Panc1 (cell line): ENCODE measurements around the gene RBMS1. TPM values are rescaled to one million over a fixed set of nuclear protein-coding genes. Genes with fewer than 3 reads are reported as not detected.

Experiments used
- ATAC-seq: fragments of 200-7000 bp; cut with Tn5 transposase; 2 replicates; pipeline ENCODE4 v1.9.1; 2020; ENCODE audit warnings: mild to moderate bottlenecking, moderate library complexity
- BruUV-seq: library from RNA; stranded (reverse); fragments of 400-500 nt; replicated peaks from 2 replicates; lab custom pipeline; 2021; lab: Mats Ljungman, UMichigan
- CTCF ChIA-PET: fragments of 300-600 bp; sonication (Branson Sonifier 250); formaldehyde crosslinking; loops from one replicate; lab custom pipeline; 2022; ENCODE audit warnings: antibody characterized with exemption; lab: Charles Lee
- POLR2A ChIA-PET: fragments of 300-600 bp; sonication (Branson Sonifier 250); formaldehyde crosslinking; loops from one replicate; lab custom pipeline; 2022; ENCODE audit warnings: antibody characterized with exemption; lab: Charles Lee
- DNase-seq: peaks from one replicate; pipeline ENCODE4 v3.0.0-alpha.2; 2010; ENCODE audit warnings: low read depth, low spot score
- H3K27ac ChIP-seq: 2 replicates; pipeline ENCODE4 v1.5.1; 2011; ENCODE audit warnings: mild to moderate bottlenecking, low read length, inconsistent platforms
- H3K27me3 ChIP-seq: fragments of 200-500 bp; sonication (Bioruptor generic); 2 replicates; pipeline ENCODE4 v1.6.0; 2014; ENCODE audit warnings: low read length, inconsistent platforms; ENCODE audit not compliant: control insufficient read depth, insufficient read depth
- H3K36me3 ChIP-seq: fragments of 200-500 bp; sonication (Bioruptor generic); 2 replicates; pipeline ENCODE4 v1.5.1; 2014; ENCODE audit warnings: inconsistent platforms, mild to moderate bottlenecking, low read length, moderate library complexity; ENCODE audit not compliant: control insufficient read depth, insufficient read depth
- H3K4me1 ChIP-seq: 2 replicates; pipeline ENCODE4 v1.5.1; 2011; ENCODE audit warnings: inconsistent platforms, mild to moderate bottlenecking, low read length, moderate library complexity; ENCODE audit not compliant: control insufficient read depth, insufficient read depth
- H3K4me3 ChIP-seq, 2 experiments: 2 replicates each; pipeline ENCODE4 v1.5.1; 2011 to 2012; ENCODE audit warnings: low read depth in 2 of 2, low read length in 2 of 2, mild to moderate bottlenecking in 2 of 2, inconsistent platforms in 1 of 2, moderate library complexity in 1 of 2
- H3K9me3 ChIP-seq: fragments of 200-500 bp; sonication (Bioruptor generic); 2 replicates; pipeline ENCODE4 v1.5.1; 2014; ENCODE audit warnings: low read depth, mild to moderate bottlenecking, inconsistent platforms, low read length, moderate library complexity; ENCODE audit not compliant: control insufficient read depth, insufficient read depth
- POLR2AphosphoS5 ChIP-seq: IDR thresholded peaks from 2 replicates; pipeline ENCODE4 v1.6.1; 2012; ENCODE audit warnings: mild to moderate bottlenecking, low read depth, low read length, moderate library complexity
- SIN3A ChIP-seq: IDR thresholded peaks from 2 replicates; pipeline ENCODE4 v1.6.1; 2012; ENCODE audit warnings: low read depth, mild to moderate bottlenecking, low read length, moderate library complexity, borderline replicate concordance; ENCODE audit not compliant: insufficient read depth
- TCF7L2 ChIP-seq: IDR thresholded peaks from 2 replicates; pipeline ENCODE4 v1.6.1; 2011; ENCODE audit warnings: mild to moderate bottlenecking, low read depth, low read length, inconsistent platforms
- in situ Hi-C: cut with HindIII; loops from 2 replicates; pipeline ENCODE4 v1.10.0; 2016; ENCODE audit warnings: low sequenced_read_pairs, low pct_unique_long_range_greater_than_20kb
- intact Hi-C: fragments of 100-400 bp; cut with micrococcal nuclease; formaldehyde crosslinking; loops from one replicate; pipeline ENCODE4 v1.10.0; 2022; ENCODE audit not compliant: unreplicated experiment
- total RNA-seq: library from RNA; stranded (reverse); gene quantifications from one replicate; pipeline ENCODE4 v1.2.1, GENCODE V29; 2021; ENCODE audit not compliant: unreplicated experiment
- TF ChIP-seq, protein P1 (sequence below), 2 experiments: IDR thresholded peaks; 2 replicates each; pipeline ENCODE4 v1.6.1; 2011 to 2012; ENCODE audit warnings: low read depth in 2 of 2, control low read depth in 1 of 2, low read length in 1 of 2, mild to moderate bottlenecking in 1 of 2, moderate library complexity in 1 of 2; ENCODE audit not compliant: insufficient read depth in 1 of 2
- TF ChIP-seq, protein P2 (sequence below): fragments of 450-650 bp; IDR thresholded peaks from 2 replicates; pipeline ENCODE4 v1.5.1; 2017; ENCODE audit warnings: mild to moderate bottlenecking

Gene RBMS1
- total RNA-seq, 1 experiment from 2014 or later: 67.0 TPM

DNA sequence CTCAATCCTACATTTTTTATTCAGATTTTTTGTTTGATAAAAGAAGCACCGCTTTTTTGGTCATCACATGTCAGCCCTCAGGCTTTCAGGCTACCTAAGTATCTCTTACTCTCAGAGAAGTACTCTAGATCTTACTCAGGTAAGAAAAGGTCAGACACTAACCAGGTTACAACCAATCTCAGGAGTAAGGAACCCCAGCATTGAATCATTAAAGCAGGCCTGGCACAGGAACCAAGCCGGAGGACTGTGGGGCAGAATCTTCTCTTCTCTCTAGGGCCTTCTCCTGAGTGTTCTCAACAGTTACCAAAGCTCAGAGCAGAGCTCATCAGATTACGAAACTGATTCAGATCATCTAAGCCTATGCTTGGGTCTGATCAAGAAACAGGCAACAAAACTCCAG is 28.2 kb downstream of the RBMS1 start:
- H3K36me3 ChIP-seq: no peaks in the 10 kb centered on the region
- no peaks in the 10 kb centered on the region for H3K27me3 ChIP-seq
- ATAC-seq (no peak), DNase-seq (no peak)
- H3K9me3 ChIP-seq: no peaks in the 10 kb centered on the region
- no peaks in the 10 kb centered on the region for H3K4me1 ChIP-seq
- BruUV-seq: no TSS peak
- no peak overlapping the region for H3K4me3 ChIP-seq
- TF ChIP-seq, protein P1, sequence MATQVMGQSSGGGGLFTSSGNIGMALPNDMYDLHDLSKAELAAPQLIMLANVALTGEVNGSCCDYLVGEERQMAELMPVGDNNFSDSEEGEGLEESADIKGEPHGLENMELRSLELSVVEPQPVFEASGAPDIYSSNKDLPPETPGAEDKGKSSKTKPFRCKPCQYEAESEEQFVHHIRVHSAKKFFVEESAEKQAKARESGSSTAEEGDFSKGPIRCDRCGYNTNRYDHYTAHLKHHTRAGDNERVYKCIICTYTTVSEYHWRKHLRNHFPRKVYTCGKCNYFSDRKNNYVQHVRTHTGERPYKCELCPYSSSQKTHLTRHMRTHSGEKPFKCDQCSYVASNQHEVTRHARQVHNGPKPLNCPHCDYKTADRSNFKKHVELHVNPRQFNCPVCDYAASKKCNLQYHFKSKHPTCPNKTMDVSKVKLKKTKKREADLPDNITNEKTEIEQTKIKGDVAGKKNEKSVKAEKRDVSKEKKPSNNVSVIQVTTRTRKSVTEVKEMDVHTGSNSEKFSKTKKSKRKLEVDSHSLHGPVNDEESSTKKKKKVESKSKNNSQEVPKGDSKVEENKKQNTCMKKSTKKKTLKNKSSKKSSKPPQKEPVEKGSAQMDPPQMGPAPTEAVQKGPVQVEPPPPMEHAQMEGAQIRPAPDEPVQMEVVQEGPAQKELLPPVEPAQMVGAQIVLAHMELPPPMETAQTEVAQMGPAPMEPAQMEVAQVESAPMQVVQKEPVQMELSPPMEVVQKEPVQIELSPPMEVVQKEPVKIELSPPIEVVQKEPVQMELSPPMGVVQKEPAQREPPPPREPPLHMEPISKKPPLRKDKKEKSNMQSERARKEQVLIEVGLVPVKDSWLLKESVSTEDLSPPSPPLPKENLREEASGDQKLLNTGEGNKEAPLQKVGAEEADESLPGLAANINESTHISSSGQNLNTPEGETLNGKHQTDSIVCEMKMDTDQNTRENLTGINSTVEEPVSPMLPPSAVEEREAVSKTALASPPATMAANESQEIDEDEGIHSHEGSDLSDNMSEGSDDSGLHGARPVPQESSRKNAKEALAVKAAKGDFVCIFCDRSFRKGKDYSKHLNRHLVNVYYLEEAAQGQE (IDR thresholded peaks at IDR 0.05; ENCODE audit: insufficient read depth in 1 of 2, low read depth in 2 of 2, low read length in 1 of 2): no peak
- TF ChIP-seq SIN3A: no peak
- TF ChIP-seq POLR2AphosphoS5: no peak
- no peak for TF ChIP-seq TCF7L2
- TF ChIP-seq, protein P2, sequence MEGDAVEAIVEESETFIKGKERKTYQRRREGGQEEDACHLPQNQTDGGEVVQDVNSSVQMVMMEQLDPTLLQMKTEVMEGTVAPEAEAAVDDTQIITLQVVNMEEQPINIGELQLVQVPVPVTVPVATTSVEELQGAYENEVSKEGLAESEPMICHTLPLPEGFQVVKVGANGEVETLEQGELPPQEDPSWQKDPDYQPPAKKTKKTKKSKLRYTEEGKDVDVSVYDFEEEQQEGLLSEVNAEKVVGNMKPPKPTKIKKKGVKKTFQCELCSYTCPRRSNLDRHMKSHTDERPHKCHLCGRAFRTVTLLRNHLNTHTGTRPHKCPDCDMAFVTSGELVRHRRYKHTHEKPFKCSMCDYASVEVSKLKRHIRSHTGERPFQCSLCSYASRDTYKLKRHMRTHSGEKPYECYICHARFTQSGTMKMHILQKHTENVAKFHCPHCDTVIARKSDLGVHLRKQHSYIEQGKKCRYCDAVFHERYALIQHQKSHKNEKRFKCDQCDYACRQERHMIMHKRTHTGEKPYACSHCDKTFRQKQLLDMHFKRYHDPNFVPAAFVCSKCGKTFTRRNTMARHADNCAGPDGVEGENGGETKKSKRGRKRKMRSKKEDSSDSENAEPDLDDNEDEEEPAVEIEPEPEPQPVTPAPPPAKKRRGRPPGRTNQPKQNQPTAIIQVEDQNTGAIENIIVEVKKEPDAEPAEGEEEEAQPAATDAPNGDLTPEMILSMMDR: no peak
- POLR2A ChIA-PET: no interaction called here
- no peak overlapping the region for H3K27ac ChIP-seq
- in situ Hi-C loops (no loop called here), intact Hi-C loops (no loop called here)
- CTCF ChIA-PET: no interaction called here

DNA sequence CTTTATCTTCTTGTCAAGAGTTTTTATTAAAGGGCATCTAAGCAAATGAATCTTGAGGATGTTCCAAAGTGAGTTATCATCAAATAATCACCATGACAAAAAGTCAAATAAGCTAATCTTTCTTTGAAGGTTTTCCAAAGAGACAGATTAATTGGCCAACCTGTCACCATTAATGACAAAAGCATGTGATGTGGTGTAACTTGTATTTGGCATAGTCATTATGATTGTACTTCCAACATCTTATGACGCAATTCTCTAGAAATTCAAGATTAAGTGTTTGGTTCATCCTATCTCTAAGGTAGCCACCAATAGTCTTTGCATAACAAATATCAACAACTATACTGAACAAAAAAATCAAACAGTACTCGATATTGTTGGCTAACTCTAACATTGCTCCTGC is 28.6 kb downstream of the RBMS1 start:
- no TSS peak for BruUV-seq
- H3K9me3 ChIP-seq: no peaks in the 10 kb centered on the region
- no peaks in the 10 kb centered on the region for H3K4me1 ChIP-seq
- CTCF ChIA-PET: no interaction called here
- intact Hi-C loops (no loop called here), in situ Hi-C loops (no loop called here)
- H3K36me3 ChIP-seq: no peaks in the 10 kb centered on the region
- no peaks in the 10 kb centered on the region for H3K27me3 ChIP-seq
- ATAC-seq (no peak), DNase-seq (no peak)
- no peak overlapping the region for H3K27ac ChIP-seq
- POLR2A ChIA-PET: no interaction called here
- no peak for TF ChIP-seq POLR2AphosphoS5
- no peak for TF ChIP-seq SIN3A
- TF ChIP-seq, protein P1 (IDR thresholded peaks at IDR 0.05; ENCODE audit: insufficient read depth in 1 of 2, low read depth in 2 of 2, low read length in 1 of 2): no peak
- no peak for TF ChIP-seq TCF7L2
- TF ChIP-seq, protein P2: no peak
- H3K4me3 ChIP-seq: no peak overlapping the region
